Epithelial cell of alveolus of lung (primary cell): ENCODE data around the gene EML3. TPM values are rescaled to one million over a fixed set of nuclear protein-coding genes. Genes with fewer than 3 reads are reported as not detected.

Experiments used
- total RNA-seq: library from RNA; depleted of rRNA; stranded (reverse); fragments of >200 nt; gene quantifications from 2 replicates; pipeline ENCODE4 v1.2.1, GENCODE V29; 2015

The EML3 gene, protein sequence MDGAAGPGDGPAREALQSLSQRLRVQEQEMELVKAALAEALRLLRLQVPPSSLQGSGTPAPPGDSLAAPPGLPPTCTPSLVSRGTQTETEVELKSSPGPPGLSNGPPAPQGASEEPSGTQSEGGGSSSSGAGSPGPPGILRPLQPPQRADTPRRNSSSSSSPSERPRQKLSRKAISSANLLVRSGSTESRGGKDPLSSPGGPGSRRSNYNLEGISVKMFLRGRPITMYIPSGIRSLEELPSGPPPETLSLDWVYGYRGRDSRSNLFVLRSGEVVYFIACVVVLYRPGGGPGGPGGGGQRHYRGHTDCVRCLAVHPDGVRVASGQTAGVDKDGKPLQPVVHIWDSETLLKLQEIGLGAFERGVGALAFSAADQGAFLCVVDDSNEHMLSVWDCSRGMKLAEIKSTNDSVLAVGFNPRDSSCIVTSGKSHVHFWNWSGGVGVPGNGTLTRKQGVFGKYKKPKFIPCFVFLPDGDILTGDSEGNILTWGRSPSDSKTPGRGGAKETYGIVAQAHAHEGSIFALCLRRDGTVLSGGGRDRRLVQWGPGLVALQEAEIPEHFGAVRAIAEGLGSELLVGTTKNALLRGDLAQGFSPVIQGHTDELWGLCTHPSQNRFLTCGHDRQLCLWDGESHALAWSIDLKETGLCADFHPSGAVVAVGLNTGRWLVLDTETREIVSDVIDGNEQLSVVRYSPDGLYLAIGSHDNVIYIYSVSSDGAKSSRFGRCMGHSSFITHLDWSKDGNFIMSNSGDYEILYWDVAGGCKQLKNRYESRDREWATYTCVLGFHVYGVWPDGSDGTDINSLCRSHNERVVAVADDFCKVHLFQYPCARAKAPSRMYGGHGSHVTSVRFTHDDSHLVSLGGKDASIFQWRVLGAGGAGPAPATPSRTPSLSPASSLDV
- total RNA-seq = 25.9 and 34.3 TPM in 2 replicates

DNA sequence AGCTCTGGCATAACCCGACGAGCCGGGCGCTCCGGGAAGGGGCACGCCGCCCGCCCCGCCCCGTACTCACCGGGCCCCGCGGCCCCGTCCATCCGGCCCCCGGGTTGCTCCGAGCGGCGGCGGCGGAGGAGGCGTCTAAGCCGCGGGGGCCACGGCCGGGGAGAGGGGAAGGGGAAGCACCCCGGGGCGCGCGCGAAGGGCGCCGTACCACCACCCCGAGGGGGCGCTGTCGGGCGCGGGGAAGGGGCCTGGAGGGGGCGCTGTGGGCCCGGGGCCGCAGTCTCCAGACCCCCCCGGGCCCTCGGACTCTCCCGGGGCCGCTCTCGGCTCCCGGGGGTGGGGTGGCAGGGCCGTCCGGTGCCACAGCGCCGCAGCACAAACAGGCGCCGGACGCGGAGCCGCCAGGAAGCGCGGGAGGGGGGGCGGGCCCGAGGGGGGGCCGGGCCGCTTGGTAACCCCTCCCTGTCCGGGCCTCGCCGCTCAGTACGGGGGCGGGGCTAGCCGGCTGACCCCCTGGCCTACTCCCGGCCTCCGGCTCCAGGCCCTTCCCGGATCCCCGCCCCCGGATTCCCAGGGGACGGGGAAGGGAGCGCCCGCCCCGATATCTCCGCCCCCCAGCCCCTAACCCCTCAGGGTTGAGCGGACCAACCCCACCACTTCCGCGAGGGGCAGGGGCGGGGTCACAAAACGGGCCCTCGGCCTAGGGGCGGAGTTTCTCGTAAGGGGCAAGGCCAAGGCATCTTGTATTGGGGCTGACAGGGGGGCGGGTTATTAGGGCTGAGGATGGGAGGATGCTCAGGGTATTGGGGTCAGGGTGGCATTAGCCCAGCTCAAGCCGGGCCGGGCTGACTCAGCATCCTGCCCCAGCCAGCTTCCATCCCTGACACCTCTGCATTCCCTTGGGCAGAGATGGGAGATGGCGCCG lies at the start of gene EML3, which contains the start of gene ROM1:
EML3 (minus strand) TSS at position 410 of the 925 bp plus-strand sequence; CDS start at position 92, 318 bp downstream.
ROM1 (plus strand) TSS at position 892 of the 925 bp plus-strand sequence; CDS start at position 917, 25 bp downstream.

DNA sequence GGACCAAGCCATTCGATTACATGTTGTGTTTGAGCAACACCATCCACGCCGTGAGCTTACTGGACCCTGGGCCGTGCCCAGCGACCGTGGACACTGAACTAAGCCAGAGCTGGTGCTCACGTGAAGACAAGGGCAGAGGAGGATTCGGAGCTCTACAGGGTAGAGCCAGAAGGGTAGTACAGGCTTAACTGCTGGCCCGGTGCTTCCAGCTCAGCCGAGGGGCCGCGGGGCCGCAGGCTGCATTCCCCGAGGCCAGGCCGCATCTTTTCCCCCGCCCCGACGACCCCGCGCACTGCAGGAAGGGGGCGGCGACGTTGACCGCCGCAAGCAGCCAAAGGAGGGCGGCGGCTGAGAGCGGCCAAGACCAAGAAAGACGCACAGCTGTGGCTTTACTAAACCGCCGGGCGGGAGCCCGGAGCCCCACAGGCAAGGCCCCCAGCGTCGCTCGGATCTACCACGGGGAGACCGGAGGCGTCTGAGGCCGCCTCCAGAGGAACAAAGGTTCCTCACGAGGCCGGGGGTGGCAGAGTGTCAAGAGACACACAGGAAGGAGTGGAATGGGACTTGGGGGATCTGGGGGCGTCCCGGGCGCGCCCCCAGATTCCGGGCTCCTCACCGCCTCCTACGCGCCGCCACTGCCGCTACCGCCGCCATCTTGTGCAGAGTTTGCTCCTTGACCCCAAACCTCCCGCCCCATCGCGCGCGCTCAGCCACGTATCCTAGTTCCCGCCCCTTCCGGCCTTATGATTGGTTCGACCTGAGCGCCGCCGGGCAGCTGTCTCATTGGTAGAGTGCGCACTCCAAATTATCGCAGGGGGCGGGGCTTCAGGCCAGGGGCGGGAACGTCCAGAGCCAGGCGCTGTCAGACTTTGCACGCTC lies 33.6 kb upstream of the EML3 start, which contains the start of gene GANAB:
GANAB (minus strand) TSS at position 668 of the 879 bp plus-strand sequence; CDS start at position 654, 14 bp downstream.

DNA sequence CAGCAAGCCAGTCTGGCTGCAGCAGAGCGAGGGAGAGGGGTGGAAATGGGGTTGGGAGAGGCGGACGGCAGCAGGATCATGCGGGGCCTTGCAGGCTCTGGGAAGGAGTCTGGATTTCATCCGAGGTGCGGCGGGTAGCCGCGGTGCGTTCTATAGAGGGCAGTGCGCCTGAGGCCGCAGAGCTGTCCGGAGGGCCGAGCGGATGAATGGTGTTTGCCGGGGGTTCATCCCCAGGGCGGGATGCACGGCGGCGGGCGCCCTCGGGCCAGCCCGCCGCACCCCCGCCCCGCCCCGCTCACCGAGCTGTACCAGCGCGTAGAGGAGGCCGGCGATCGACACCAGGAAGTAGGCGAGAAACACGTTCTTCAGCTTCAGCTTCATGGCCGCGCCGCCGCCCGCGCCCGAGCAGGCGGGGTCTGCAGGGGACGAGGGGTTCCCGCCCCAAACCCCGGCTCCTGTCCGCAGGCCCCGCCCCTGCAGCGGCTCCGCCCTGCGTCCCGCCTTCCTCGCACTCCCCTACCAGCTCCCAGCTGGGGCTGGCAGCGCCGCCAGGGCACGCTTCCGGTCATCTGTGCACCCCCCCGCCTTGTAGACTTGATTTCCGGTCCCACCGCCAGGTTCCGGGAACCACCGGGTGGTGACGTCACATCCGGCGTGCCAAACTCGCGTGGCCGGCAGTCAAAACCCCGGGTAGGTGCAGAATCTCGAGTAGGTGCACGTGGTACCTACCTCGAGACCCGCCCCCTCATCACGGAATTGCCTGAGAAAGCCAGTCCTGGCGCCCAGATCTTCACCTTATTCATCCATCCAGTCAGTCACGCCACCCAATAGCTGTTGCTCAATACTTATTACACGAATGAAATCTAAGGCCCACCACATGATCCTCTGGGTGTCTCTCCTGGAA lies 9.2 kb upstream of the EML3 start, which contains the start of gene B3GAT3:
B3GAT3 (minus strand) TSS at position 420 of the 904 bp plus-strand sequence; CDS start at position 381, 39 bp downstream.

DNA sequence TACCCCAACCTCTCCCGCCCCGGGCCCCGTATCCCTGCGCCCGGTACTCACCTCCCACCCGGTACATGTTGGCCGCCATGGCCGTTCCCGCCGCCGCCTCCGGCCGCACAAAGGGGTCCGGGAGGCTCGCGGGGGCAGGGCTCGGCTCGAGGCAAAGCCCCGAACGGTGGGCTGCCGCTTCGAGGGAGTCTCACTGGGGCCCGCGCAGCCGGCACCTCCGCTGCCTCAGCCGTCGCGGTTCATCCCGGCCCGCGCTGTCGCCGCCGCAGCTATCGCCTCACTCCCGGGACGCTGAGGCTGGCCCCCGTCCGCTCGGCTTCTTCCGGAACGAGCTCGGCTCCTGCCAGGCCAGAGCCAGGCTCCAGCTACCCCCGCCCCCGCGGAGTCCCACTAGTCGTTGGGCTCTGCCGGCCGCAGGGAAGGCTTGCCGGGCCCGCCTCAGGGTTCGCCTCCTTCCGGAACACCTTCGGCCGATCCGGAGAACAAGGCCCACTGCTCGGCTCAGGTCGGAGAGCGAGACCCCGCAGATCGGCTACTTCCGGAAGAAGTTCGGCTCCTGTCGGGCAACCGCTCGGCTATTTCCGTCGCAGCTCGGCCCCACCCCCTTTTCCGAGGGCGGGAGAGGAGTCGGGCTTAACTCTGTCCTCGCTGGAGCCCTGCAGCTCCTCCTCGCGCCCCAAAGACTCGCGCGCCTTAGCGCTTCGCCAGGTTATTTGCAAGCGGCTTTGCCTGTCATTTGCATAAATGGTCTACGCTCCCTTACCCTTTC lies 11.0 kb downstream of the EML3 start, which contains the start of gene MTA2:
MTA2 (minus strand) TSS at position 494 of the 769 bp plus-strand sequence; CDS start at position 79, 415 bp downstream.

DNA sequence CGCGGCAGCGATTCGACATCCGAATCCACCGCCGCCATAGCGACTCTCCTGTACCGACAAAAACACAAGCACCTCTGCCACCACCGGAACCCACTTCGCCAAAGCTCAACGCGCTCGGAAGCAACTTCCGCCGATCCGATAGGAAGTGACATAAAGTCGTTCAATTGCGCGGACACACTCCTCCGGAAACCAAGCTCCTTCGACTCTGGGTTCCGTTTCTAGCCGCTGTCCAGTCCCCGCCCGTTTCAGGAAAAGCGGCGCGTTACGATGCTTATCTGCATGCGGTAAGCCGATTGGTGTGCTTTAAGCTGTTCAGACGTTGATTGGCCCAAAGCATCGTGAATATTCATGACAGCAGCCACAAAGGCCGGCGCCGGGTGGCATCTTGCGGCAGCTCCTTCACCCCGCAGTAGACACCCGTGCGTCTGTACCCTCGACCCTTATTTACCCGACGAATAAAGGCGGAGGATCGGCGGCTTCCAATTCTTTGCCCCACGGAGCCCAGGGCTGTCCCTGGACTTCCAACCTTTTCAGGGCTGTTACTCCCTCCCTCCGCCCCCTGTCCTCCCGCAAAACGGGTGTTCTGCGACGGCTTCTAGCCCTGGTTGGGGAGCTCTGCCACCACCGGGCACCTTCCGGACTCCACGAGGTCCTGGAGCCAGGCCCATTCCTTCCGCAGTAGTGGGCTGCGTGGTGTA lies 21.0 kb downstream of the EML3 start, which contains the start of gene TUT1:
TUT1 (minus strand) TSS at position 76 of the 698 bp plus-strand sequence; CDS start at position 38, 38 bp downstream.

DNA sequence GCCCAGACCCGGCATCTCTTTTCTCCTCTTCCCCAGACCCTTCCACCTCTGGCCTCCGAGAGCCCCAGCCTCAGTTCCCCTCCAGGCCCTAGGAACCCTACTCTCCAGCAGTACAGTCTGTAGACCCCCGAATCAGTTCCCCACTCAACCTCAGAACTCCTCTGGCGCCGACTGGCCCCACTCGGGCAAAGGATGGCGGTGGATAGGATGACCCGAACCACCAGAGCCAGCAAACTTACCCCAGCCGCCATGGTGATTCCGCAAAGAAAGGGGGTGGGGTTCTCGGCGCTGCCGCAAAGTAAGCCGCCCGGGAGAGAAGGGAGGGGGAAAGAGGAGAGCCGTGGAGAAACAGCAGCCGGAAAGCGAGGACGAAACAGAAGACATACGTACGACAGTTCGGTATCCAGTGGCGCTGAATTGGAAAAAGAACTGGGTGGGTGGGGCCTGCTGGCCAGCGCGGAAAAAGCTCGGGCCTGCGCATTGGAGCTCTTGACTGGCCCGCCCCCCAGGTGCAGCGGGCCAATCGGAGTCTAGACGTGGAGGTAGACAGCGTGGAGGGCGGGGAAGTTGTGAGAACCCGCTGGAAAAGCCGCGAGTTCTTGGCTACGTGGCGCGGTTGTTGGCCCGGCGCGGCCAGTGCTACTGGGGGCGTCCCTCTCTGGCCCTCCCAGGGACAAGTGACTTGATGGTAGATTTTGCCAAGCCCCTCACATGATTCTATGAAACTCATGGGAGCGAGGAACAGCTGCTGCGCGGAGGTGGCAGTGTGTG lies 38.8 kb downstream of the EML3 start, which contains the start of gene EEF1G:
EEF1G (minus strand) TSS at position 300 of the 771 bp plus-strand sequence; CDS start at position 251, 49 bp downstream.

Other genes starting within 250 kb of the EML3 start
- not detected in 2 replicates for gene SCGB1A1, start 193.7 kb downstream of the EML3 start, total RNA-seq
- gene AHNAK, start 66.0 kb downstream of the EML3 start, total RNA-seq = 242 and 261 TPM in 2 replicates
- gene EEF1G, start 38.9 kb downstream of the EML3 start, total RNA-seq = 2,450 and 2,872 TPM in 2 replicates
- 9.2 and 13.4 TPM in 2 replicates for gene TUT1, start 21.3 kb downstream of the EML3 start, total RNA-seq
- 72.1 and 101 TPM in 2 replicates for gene MTA2, start 10.9 kb downstream of the EML3 start, total RNA-seq
- 2.7 and 11.6 TPM in 2 replicates for gene ROM1, start 482 bp upstream of the EML3 start, total RNA-seq
- gene B3GAT3, start 9.2 kb upstream of the EML3 start, total RNA-seq = 48.7 and 55.3 TPM in 2 replicates
- 321 and 375 TPM in 2 replicates for gene GANAB, start 33.8 kb upstream of the EML3 start, total RNA-seq
- 30.1 and 41.0 TPM in 2 replicates for gene INTS5, start 40.5 kb upstream of the EML3 start, total RNA-seq
- 71.6 and 87.2 TPM in 2 replicates for gene C11orf98, start 52.4 kb upstream of the EML3 start, total RNA-seq
- gene CSKMT, start 52.5 kb upstream of the EML3 start, total RNA-seq = 6.1 and 10.1 TPM in 2 replicates
- 11.5 and 17.2 TPM in 2 replicates for gene UQCC3, start 58.9 kb upstream of the EML3 start, total RNA-seq
- 2.4 and 3.1 TPM in 2 replicates for gene LBHD1, start 59.5 kb upstream of the EML3 start, total RNA-seq
- gene UBXN1, start 66.3 kb upstream of the EML3 start, total RNA-seq = 135 and 148 TPM in 2 replicates
- 2.1 and 4.3 TPM in 2 replicates for gene LRRN4CL, start 76.8 kb upstream of the EML3 start, total RNA-seq
- 66.0 and 82.1 TPM in 2 replicates for gene BSCL2, start 94.6 kb upstream of the EML3 start, total RNA-seq
- not detected in 2 replicates for gene GNG3, start 94.9 kb upstream of the EML3 start, total RNA-seq
- 9.2 and 16.2 TPM in 2 replicates for gene HNRNPUL2, start 114.7 kb upstream of the EML3 start, total RNA-seq
- gene TTC9C, start 115.7 kb upstream of the EML3 start, total RNA-seq = 22.4 and 50.1 TPM in 2 replicates
- gene ZBTB3, start 141.4 kb upstream of the EML3 start, total RNA-seq = 7.5 and 8.3 TPM in 2 replicates
- gene POLR2G, start 148.8 kb upstream of the EML3 start, total RNA-seq = 95.7 and 111 TPM in 2 replicates
- gene TAF6L, start 158.6 kb upstream of the EML3 start, total RNA-seq = 11.4 and 20.0 TPM in 2 replicates
- 82.1 and 98.6 TPM in 2 replicates for gene TMEM179B, start 174.6 kb upstream of the EML3 start, total RNA-seq
- 39.0 and 55.0 TPM in 2 replicates for gene TMEM223, start 179.2 kb upstream of the EML3 start, total RNA-seq
- gene NXF1, start 192.7 kb upstream of the EML3 start, total RNA-seq = 20.3 and 44.3 TPM in 2 replicates
- gene STX5, start 219.3 kb upstream of the EML3 start, total RNA-seq = 44.6 and 50.4 TPM in 2 replicates
- gene TEX54, start 220.1 kb upstream of the EML3 start, total RNA-seq = not detected in 2 replicates
- 38.6 and 57.9 TPM in 2 replicates for gene WDR74, start 226.8 kb upstream of the EML3 start, total RNA-seq